Activated effector memory CD4-positive, alpha-beta T cell treated with anti-CD3 and anti-CD28 coated beads, Interleukin-2, amount 50 U/mL, for 16 hours (primary cell): ENCODE data around the gene SEC24A.
"Not testable (repeated sequence)": the region's sequence is repeated elsewhere in the genome, so short reads cannot be mapped to it uniquely, and the experiment has no call there.

Experiments used
- DNase-seq: peaks from one replicate; pipeline ENCODE4 v3.0.0-alpha.2; 2020

SEC24A gene

DNA sequence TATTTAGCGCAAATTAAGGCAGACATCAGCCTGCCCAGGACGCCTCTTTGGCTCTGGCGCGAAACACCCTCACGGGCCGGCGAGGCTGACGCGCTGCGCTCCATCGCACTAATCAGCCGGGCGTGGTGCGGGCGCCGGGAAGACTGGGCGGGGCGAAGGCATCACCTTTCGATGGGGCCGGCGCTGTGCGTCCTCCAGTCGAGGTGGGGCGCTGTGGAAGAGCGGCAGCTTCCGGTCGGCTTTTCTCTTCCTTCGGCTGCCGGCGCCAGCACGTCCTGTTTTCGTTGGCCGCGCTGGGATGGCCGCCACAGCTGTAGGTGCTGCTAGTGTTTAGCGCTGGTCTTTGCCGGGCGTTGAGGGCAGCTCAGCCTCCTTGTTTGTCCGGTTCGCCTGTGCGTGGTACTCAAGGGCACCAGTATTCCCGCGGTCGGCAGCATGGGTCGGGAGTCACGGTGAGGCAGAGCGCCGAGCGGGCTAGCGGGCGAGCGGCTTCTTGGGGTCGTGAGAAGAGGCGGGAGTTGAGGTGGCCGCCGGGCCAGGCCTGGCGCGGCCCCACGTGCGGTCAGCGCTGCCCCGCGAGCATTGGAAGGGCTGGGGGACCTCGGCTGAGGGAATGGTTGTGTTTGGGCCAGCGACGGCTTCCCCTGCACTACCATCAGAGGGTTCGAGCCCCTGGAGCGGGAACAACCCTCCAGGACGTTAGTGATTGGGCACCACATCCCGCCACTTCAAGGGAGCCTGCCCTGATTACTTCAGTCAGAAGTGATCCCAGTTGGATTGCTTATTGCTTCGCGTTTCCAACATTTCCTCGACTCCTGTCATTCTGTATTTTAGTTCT is 110.1 kb downstream of the SEC24A start, which contains the start of gene DDX46:
Gene DDX46 (plus strand): TSS at position 276 of the 838 bp plus-strand sequence. CDS start 160 bp downstream, at position 436.
- DNase-seq = peak; percentile 98

DNA sequence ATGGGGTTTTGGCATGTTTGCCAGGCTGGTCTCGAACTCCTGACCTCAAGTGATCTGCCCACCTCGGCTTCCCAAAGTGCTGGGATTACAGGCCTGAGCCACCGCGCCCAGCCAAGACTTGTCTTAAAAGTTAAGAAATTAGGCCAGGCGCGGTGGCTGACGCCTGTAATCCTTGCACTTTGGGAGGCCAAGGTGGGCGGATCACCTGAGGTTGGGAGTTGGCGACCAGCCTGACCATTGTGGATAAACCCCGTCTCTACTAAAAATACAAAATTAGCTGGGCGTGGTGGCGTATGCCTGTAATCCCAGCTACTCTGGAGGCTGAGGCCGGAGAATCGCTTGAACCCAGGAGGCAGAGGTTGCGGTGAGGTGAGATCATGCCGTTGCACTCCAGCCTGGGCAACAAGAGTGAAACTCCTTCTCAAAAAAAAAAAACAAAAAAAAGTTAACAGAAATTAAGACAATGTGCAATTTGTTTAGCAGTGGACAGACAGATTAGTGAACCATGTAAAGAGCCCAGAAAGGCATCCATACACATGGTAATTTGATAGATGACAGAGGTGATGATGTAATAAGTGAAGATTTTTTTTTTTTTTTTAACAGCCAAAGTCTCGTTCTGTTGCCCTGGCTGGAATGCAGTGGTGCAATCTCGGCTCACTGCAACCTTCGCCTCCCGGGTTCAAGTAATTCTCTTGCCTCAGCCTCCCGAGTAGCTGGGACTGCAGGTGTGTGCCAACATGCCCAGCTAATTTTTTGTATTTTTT is 119.1 kb downstream of the SEC24A start:
- not testable (repeated sequence) for DNase-seq

DNA sequence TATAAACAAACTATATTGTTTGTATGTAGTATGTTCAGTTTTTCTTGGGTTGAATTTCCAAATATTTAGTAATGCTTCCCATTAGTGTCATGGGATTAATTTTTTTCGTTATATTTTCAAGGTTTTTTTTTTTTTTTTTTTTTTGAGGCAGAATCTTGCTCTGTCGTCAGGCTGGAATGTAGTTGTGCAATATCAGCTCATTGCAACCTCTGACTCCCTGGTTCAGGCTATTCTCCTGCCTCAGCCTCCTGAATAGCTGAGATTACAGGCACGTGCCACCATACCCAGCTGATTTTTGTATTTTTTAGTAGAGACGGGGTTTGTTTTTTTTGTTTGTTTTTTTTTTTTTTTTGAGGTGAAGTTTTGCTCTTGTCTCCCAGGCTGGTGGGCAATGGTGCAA is 120.6 kb downstream of the SEC24A start:
- no peak for DNase-seq

DNA sequence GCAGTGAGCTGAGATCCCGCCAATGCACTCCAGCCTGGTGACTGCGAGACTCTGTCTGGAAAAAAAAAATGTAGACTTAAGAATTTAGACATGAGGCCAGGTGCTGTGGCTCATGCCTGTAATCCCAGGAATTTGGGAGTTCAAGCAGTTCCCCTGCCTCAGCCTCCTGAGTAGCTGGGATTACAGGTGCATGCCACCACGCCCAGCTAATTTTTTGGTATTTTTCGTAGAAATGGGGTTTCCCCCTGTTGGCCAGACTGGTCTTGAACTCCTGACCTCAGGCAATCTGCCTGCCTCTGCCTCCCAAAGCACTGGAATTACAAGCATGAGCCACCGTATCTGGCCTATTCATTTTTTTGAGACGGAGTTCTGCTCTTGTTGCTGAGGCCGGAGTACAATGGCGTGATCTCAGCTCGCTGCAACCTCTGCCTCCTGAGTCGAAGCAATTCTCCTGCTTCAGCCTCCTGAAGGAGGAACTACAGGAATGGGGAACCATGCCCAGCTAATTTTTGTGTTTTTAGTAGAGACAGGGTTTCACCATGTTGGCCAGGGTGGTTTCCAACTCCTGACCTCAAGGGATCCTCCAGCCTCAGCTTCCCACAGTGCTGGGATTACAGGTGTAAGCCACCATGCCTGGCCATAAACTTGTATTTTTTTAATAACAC is 124.0 kb downstream of the SEC24A start:
- DNase-seq = no peak

DNA sequence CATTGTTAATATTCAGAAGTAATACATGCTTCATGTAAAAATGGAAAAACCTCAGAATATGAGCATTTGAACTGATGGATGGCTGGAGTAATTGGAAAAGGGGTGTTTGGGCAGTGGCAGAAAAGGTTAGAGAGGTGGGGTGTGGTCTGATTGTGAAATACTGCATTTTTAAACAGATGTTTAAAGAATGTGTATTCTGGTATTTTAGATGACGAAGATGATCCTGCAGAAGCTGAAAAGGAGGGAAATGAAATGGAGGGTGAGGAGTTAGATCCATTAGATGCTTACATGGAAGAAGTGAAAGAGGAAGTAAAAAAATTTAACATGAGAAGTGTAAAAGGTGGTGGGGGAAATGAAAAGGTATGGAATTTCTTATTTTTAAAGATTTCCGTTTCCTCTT is 128.8 kb downstream of the SEC24A start:
- DNase-seq = no peak
